T-helper 1 cell (primary cell): ENCODE measurements around the gene SLC12A8.
"Not testable (repeated sequence)": the region's sequence is repeated elsewhere in the genome, so short reads cannot be mapped to it uniquely, and the experiment has no call there.

Experiments
- DNase-seq, 5 donors: peaks; one replicate each; pipeline ENCODE4 v3.0.0-alpha.2; 2012 to 2020

Gene SLC12A8

GRCh38 chr3:125109536-125109925 is 103.0 kb downstream of the SLC12A8 start:
- DNase-seq: no peak

- DNase-seq: no peak
These were observed 103.6 kb downstream of the SLC12A8 start for GRCh38 chr3:125108833-125109535.

GRCh38 chr3:125107861-125108567 is 104.5 kb downstream of the SLC12A8 start:
- DNase-seq: peak in 1 of 5 donors; percentile 21

GRCh38 chr3:125107363-125107762 is 105.2 kb downstream of the SLC12A8 start:
- DNase-seq: no peak

- DNase-seq: no peak
These were observed 107.4 kb downstream of the SLC12A8 start for GRCh38 chr3:125105116-125105515.

- DNase-seq: no peak
These were observed 107.9 kb downstream of the SLC12A8 start for GRCh38 chr3:125104639-125105038.

- no peak for DNase-seq
These were observed 109.1 kb downstream of the SLC12A8 start for GRCh38 chr3:125103406-125103805.

GRCh38 chr3:125102470-125102869 is 110.1 kb downstream of the SLC12A8 start:
- DNase-seq: no peak

- DNase-seq: no peak
These were observed 113.8 kb downstream of the SLC12A8 start for GRCh38 chr3:125098611-125099291.

- no peak for DNase-seq
These were observed 121.9 kb downstream of the SLC12A8 start for GRCh38 chr3:125090649-125091048.

GRCh38 chr3:125087768-125088391 is 124.7 kb downstream of the SLC12A8 start:
- no peak for DNase-seq

- DNase-seq: no peak
These were observed 127.4 kb downstream of the SLC12A8 start for GRCh38 chr3:125085166-125085565.

- no peak for DNase-seq
These were observed 128.8 kb downstream of the SLC12A8 start for GRCh38 chr3:125083776-125084175.

GRCh38 chr3:125082339-125082738 is 130.2 kb downstream of the SLC12A8 start:
- DNase-seq: not testable (repeated sequence)

GRCh38 chr3:125080077-125080476 is 132.5 kb downstream of the SLC12A8 start:
- no peak for DNase-seq

- no peak for DNase-seq
These were observed 132.9 kb downstream of the SLC12A8 start for GRCh38 chr3:125079675-125080045.

- DNase-seq: no peak
These were observed 133.4 kb downstream of the SLC12A8 start for GRCh38 chr3:125078951-125079674.

- no peak for DNase-seq
These were observed 134.7 kb downstream of the SLC12A8 start for GRCh38 chr3:125077864-125078263.

- no peak for DNase-seq
These were observed 136.1 kb downstream of the SLC12A8 start for GRCh38 chr3:125076464-125076863.

GRCh38 chr3:125075738-125076137 is 136.8 kb downstream of the SLC12A8 start:
- no peak for DNase-seq

- DNase-seq: no peak
These were observed 139.1 kb downstream of the SLC12A8 start for GRCh38 chr3:125073390-125073905.

- no peak for DNase-seq
These were observed 139.7 kb downstream of the SLC12A8 start for GRCh38 chr3:125072749-125073389.
